Activated B cell treated with CpG ODN at 0.5 μM for 24 hours (primary cell): ENCODE results near the gene NAMPT. TPM values are rescaled to one million over a fixed set of nuclear protein-coding genes. Genes with fewer than 3 reads are reported as not detected.
"Not testable (repeated sequence)": the region's sequence is repeated elsewhere in the genome, so short reads cannot be mapped to it uniquely, and the experiment has no call there.

Experiments
- ATAC-seq: fragments of 200-7000 bp; cut with Tn5 transposase; one replicate; pipeline ENCODE4 v1.10.0; 2021; ENCODE audit warnings: low read depth, mild to moderate bottlenecking, moderate library complexity
- CTCF ChIA-PET: fragments of 350-600 bp; sonication (Branson Sonifier 250); formaldehyde crosslinking; loops from one replicate; lab custom pipeline; 2021; ENCODE audit warnings: antibody characterized with exemption; lab: Charles Lee
- POLR2A ChIA-PET: fragments of 350-600 bp; sonication (Branson Sonifier 250); formaldehyde crosslinking; loops from one replicate; lab custom pipeline; 2021; ENCODE audit warnings: antibody characterized with exemption; lab: Charles Lee
- DNase-seq: peaks from one replicate; pipeline ENCODE4 v3.0.0; 2022
- H3K27ac Mint-ChIP-seq: one replicate; pipeline ENCODE4 v1.8.0; 2020; ENCODE audit warnings: mixed read lengths
- H3K27me3 Mint-ChIP-seq: one replicate; pipeline ENCODE4 v1.8.0; 2021; ENCODE audit warnings: mixed read lengths
- H3K36me3 Mint-ChIP-seq: one replicate; pipeline ENCODE4 v1.8.0; 2021; ENCODE audit warnings: low read depth, mixed read lengths
- H3K4me1 Mint-ChIP-seq: one replicate; pipeline ENCODE4 v1.8.0; 2021; ENCODE audit warnings: mixed read lengths
- H3K4me3 Mint-ChIP-seq: one replicate; pipeline ENCODE4 v1.8.0; 2020; ENCODE audit warnings: mild to moderate bottlenecking, mixed read lengths
- H3K9me3 Mint-ChIP-seq: one replicate; pipeline ENCODE4 v1.8.0; 2020; ENCODE audit warnings: mixed read lengths
- intact Hi-C: fragments of 100-400 bp; cut with micrococcal nuclease; formaldehyde crosslinking; loops from one replicate; pipeline ENCODE4 v1.15.1; 2024
- total RNA-seq: library from RNA; stranded (reverse); gene quantifications from 2 replicates; pipeline ENCODE4 v1.2.3, GENCODE V29; 2022
- TF ChIP-seq, protein P1 (sequence below): fragments of 200-600 bp; IDR thresholded peaks from one replicate; pipeline ENCODE4 v1.8.0; 2022; ENCODE audit warnings: antibody characterized with exemption, mild to moderate bottlenecking

Gene NAMPT
- total RNA-seq, 1 donor from 2014 or later = 90.2 TPM

- ATAC-seq = no peak
- ChIA-PET CTCF (interaction anchor here (1.4 kb wide), 1 partner anchor 151 kb away, joined by 3 read pairs; no protein-coding TSS in a partner anchor), POLR2A (no interaction called here)
- TF ChIP-seq, protein P1, sequence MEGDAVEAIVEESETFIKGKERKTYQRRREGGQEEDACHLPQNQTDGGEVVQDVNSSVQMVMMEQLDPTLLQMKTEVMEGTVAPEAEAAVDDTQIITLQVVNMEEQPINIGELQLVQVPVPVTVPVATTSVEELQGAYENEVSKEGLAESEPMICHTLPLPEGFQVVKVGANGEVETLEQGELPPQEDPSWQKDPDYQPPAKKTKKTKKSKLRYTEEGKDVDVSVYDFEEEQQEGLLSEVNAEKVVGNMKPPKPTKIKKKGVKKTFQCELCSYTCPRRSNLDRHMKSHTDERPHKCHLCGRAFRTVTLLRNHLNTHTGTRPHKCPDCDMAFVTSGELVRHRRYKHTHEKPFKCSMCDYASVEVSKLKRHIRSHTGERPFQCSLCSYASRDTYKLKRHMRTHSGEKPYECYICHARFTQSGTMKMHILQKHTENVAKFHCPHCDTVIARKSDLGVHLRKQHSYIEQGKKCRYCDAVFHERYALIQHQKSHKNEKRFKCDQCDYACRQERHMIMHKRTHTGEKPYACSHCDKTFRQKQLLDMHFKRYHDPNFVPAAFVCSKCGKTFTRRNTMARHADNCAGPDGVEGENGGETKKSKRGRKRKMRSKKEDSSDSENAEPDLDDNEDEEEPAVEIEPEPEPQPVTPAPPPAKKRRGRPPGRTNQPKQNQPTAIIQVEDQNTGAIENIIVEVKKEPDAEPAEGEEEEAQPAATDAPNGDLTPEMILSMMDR = no peak
- Mint-ChIP-seq H3K4me3 (no peak overlapping the region), H3K27ac (no peak overlapping the region), H3K27me3 (peaks cover 7% of the 10 kb centered on the region), H3K36me3 (no peaks in the 10 kb centered on the region), H3K4me1 (no peaks in the 10 kb centered on the region), H3K9me3 (peaks cover 3% of the 10 kb centered on the region)
- no peak for DNase-seq
- intact Hi-C loops = no loop called here
Measured at GRCh38 chr7:106327538-106328481, 43.0 kb upstream of the NAMPT start.

DNA sequence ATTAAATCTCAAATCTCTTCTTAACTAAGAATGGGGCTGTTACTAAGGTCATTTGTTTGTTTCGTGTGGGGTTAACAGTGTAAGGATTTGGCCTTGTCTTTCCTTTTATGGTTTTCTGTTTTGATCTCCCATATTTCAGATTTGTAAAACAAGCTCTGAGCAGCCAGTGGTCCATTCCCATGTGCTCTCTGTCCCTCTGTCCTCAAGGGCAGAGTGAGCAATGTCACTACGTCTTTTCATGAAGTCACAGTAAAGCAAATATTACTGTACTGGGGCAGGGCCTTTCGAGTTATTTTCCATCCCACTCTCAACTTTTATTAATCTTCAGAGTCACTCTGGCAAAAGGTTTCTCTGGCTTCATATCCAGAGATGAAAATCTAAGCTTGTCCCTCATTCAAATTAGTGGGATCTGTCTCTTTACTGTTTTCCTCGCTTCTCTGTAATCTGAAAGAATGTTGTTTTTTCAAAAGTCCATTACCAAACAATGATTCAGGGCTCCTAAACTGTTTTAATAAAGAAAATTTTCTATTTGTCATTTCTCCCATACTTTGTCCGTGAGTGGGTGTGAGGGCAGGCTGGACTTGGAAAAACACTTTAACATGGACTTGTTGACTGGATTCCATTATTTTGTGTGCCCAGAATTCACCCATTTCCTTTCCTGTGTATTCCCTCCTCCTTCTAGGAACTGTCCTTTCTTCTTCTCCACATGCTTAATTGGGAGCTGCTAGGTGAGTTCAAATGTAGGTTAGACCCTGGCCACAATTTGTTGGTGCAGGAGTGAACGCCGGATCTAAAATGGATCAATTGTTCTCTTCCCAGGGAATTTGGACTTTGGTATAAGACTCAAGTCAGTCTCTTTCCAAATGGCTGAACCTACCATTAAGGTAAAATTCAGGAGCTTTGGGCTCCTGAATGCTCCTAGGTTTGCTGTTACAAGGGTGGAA, 42.1 kb upstream of the NAMPT start:
- Mint-ChIP-seq H3K36me3 (no peaks in the 10 kb centered on the region), H3K4me3 (no peak overlapping the region), H3K4me1 (no peaks in the 10 kb centered on the region), H3K27me3 (peaks cover 7% of the 10 kb centered on the region), H3K27ac (no peak overlapping the region), H3K9me3 (peaks cover 3% of the 10 kb centered on the region)
- TF ChIP-seq, protein P1 = no peak
- ATAC-seq (no peak), DNase-seq (no peak)
- POLR2A ChIA-PET = no interaction called here
- CTCF ChIA-PET = interaction anchor here (1.4 kb wide), 1 partner anchor 150 kb away, joined by 3 read pairs; no protein-coding TSS in a partner anchor
- intact Hi-C loops = no loop called here

DNA sequence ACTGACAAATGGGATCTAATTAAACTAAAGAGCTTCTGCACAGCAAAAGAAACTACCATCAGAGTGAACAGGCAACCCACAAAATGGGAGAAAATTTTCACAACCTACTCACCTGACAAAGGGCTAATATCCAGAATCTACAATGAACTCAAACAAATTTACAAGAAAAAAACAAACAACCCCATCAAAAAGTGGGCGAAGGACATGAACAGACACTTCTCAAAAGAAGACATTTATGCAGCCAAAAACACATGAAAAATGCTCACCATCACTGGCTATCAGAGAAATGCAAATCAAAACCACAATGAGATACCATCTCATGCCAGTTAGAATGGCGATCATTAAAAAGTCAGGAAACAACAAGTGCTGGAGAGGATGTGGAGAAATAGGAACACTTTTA, 39.7 kb upstream of the NAMPT start:
- POLR2A ChIA-PET, H3K36me3 Mint-ChIP-seq, H3K4me3 Mint-ChIP-seq, CTCF ChIA-PET, H3K4me1 Mint-ChIP-seq, H3K27ac Mint-ChIP-seq, intact Hi-C loops, DNase-seq, ATAC-seq, H3K9me3 Mint-ChIP-seq: not testable (repeated sequence)
- peaks cover 11% of the 10 kb centered on the region for H3K27me3 Mint-ChIP-seq

DNA sequence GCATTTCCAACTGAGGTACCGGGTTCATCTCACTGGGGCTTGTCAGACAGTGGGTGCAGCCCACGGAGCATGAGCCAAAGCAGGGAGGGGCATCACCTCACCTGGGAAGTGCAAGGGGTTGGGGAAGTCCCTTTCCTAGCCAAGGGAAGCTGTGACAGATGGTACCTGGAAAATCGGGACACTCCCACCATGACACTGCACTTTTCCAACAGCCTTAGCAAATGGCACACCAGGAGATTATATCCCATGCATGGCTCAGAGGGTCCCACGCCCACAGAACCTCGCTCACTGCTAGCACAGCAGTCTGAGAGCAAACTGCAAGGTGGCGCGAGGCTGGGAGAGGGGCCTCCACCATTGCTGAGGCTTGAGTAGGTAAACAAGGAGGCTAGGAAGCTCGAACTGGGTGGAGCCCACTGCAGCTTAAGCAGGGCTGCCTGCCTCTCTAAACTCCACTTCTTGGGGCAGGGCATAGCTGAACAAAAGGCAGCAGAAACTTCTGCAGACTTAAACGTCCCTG, 35.5 kb upstream of the NAMPT start:
- POLR2A ChIA-PET, H3K4me1 Mint-ChIP-seq, intact Hi-C loops, DNase-seq, H3K4me3 Mint-ChIP-seq, H3K27ac Mint-ChIP-seq, CTCF ChIA-PET, ATAC-seq, H3K9me3 Mint-ChIP-seq, H3K36me3 Mint-ChIP-seq: not testable (repeated sequence)
- peaks cover 11% of the 10 kb centered on the region for H3K27me3 Mint-ChIP-seq

- POLR2A ChIA-PET = no interaction called here
- CTCF ChIA-PET = no interaction called here
- Mint-ChIP-seq H3K27ac (no peak overlapping the region), H3K9me3 (peaks cover 6% of the 10 kb centered on the region), H3K36me3 (no peaks in the 10 kb centered on the region), H3K4me1 (peaks cover 10% of the 10 kb centered on the region), H3K4me3 (no peak overlapping the region), H3K27me3 (peaks cover 11% of the 10 kb centered on the region)
- TF ChIP-seq, protein P1 = no peak
- ATAC-seq (no peak), DNase-seq (no peak)
- intact Hi-C loops = no loop called here
Measured at GRCh38 chr7:106318482-106318881, 33.7 kb upstream of the NAMPT start.
